Epidermal melanocyte (primary cell): ENCODE measurements around the gene MAPK12.

ENCODE experiments used
- DNase-seq: peaks from one replicate; pipeline ENCODE4 v3.0.0; 2011; ENCODE audit warnings: low spot score; ENCODE audit not compliant: insufficient read length

The MAPK12 gene

DNA sequence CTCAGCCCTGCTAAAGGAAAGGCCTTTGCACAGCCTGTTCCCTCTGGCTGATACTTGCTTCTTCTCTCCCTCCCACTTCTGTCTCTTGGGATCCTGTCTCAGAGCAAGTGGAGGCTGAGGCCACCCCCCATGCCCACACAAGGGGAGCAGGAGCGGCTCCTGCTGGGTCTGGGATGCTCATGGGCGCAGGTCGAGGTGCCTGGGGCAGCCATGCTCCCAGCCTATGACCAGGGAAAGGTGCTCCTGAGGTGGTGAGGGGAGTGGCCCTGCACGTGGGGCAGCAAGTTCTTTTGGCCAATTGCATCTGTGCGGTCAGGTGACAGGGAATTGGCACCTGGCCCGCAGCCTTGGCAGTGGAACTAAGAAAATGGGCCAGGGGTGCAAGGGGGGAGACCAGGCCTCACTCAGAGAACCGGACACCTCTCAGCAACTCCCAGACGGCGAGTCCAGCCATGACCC is 7.2 kb upstream of the MAPK12 start:
- no peak for DNase-seq

GRCh38 chr22:50267591-50268390 is 6.3 kb upstream of the MAPK12 start:
- DNase-seq, result peak; percentile 87

GRCh38 chr22:50266994-50267393 is 5.5 kb upstream of the MAPK12 start:
- DNase-seq, result no peak

- no peak for DNase-seq
Observed at GRCh38 chr22:50264946-50265669, 3.6 kb upstream of the MAPK12 start.

GRCh38 chr22:50264104-50264745 is 2.7 kb upstream of the MAPK12 start:
- no peak for DNase-seq

GRCh38 chr22:50262973-50263617 is 1.6 kb upstream of the MAPK12 start:
- DNase-seq, result no peak

DNA sequence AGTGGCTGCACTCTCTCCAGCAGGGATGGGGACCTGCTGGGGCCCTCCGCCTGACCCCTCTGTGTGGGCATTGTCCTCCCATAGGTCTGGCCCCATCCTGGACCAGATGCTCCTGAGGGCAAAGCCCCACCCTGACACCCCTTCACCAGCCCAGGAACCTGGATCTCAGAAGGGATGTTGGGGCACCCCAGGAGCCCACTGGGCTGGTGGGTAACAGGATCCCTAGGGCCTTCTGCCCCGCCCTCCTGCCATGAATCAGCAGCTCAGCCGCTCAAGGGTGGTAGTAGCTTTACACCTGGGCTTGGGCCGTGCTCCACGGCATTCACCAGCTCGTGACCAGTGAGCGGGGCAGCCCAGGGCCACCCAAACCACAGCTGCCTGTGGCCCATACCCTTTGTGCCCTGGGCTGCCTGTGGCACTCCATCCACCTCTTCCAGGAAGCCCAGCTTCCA is 1.0 kb upstream of the MAPK12 start:
- DNase-seq, result no peak

- DNase-seq, result no peak
Observed at GRCh38 chr22:50260801-50261614, 475 bp downstream of the MAPK12 start.

DNA sequence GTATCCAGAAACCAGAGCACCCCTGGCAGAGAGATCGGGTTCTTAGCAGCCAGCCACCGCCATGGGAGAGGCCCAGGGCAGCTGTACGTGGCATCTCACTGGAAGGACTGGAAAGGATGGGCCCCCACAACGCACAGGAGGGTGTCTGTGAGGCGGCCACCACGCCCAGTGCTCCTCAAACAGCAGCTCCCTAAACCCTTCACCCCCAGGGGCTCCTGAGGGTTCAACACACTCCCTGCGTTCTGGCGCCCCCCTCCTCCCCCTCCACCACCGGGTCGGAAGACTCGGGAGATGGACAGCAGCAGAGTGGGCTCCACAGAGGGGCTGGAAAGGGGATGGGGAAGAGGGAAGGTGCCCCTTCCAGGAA is 1.1 kb downstream of the MAPK12 start:
- DNase-seq, result no peak

GRCh38 chr22:50259302-50259701 is 2.2 kb downstream of the MAPK12 start:
- no peak for DNase-seq

DNA sequence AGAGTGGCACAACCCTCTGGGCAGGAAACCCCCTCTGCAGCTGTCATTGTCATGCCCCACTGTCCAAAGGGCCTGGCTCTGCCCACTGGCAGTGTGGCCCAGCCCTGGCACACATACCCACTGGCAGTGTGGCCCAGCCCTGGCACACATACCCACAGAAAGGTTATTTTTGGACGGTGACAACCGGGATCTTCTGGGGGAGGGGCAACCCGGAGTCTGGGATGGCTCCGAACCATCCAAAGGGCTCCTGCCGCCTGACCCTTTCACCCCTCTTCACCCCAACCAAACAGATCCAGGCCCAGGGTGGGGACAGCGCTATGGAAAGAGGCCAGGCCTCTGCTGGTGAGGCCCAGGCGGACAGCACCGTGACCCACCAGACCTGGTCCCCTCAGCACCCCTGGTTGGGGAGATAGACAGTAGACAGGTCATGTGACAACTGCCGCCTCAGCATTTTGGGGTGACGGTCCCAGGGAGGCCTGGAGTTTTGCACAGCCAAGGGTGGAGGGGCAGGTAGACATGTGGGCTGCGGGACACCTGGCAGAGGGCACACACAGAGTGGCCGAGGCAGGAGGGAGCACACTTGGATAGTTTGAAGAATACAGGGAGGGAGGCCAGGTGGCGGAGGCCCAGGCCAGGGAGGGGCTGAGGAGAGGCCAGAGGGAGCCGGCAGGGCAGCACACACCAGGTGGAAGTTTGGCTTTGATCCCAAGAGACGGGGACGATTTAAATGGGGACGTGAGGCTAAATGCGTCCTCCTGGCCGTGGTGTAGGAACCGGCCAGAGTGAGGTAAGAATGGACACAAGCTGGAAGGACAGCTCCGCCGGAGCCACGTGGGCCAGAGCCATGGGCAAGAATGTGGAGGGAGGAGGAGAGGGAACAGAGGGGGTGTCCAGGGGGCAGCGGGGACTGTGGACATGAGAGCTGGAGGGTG is 2.9 kb downstream of the MAPK12 start:
- no peak for DNase-seq

DNA sequence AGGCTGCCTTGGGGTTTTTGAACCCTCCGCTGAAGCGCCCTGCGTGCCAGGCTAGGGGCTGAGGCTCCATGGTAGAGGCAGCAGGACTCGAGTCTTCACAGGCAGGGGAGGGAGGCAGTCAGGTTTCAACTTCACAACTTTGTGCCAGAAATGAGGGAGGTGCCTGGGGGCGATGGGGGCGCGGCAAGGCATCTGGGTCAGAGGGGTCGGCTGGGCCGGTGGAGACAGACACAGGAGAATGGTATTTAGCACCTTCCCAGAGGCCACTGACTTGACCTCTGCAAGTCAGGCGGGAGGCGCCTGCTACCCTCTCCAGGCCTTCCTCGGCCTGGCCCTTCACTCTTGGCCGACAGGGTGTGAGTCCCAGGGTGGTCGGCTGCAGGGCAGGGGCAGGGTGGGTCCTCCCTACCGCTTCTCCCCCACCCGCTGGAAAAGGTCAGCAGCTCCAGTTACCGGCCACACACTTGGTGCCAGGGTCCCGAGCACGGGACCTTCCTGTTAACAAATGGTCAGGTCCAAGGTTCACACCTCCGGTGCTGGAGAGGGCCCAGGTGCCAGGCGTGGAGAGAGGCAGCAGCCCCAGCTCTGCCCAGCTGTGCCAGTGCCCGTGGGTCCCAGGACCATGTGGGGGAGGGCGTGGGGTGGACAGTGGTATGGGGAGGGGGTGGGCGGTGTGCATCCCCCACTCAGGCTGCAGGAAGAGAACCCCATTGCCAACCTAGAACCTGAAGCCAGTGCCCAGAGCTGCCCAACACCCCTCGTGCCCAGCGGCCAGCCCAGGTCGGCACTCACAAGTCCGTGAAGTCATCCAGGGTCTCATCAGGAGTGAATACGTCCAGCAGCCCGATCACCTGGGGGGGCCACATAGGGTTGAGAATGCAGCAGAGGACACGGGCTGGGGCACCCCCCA is 3.8 kb downstream of the MAPK12 start:
- no peak for DNase-seq

GRCh38 chr22:50257041-50257440 is 4.4 kb downstream of the MAPK12 start:
- DNase-seq, result no peak

DNA sequence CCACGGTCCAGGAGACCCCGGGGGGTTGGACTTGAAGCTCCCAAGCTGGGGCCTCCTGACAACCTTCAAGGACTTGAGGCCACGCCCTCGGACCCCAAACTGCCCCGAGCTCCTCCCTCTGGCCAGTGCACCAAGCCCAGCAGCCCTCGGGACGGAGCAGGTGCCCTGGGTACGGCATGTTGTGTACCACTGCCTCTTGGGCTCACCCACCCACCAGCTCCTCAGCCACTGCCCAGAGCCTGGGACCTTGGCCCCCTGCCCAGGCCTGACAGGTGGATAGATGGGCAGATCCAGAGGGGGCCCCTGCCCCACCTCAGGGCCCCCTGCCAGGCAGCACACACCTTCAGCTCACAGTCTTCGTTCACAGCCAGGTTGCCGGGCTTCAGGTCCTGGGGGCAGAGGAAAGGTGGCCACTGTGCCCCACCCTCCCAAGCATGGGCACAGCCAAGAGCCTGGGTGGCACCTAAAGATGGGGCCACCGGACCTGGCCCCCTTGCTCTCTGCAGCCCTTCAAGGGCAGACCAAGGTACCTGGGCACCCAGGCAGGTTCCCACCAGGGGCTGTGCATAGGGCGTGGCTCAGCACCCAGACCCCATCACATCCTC is 5.1 kb downstream of the MAPK12 start:
- DNase-seq, result no peak

DNA sequence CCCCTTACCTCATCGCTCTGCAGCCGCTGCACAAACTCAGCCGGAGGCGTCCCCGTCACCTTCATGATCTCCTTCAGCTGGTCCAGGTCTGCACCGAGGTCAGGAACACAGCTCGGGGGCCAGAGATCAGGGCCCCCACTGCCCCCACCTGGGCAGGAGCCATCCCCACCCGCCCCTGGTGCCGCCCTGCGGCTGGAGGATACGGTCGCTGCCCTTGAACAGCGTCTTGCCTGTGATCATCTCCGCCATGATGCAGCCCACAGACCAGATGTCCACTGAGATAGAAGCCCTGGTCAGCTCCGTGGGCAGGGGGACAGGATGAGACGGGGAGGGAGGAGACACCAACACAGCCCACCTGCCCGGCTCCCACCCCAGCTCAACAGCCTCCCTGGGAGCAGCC is 5.9 kb downstream of the MAPK12 start:
- no peak for DNase-seq

DNA sequence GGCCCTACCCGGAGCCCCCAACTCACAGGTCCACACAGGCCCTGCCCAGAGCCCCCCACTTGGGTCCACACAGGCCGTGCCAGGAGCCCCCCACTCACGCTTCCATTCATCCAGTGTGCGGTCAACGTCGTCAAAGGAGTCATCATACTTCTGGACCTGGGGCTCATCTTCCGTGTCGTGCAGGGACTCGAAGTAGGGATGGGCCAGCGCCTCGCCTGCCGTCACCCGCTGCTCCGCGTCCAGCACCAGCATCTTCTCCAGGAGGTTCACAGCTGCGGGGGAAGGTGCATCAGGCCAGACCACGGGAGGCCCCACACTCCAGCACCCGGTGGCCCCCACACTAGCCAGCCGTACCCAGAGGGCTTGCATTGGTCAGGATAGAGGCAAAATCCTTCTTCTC is 6.4 kb downstream of the MAPK12 start:
- no peak for DNase-seq

DNA sequence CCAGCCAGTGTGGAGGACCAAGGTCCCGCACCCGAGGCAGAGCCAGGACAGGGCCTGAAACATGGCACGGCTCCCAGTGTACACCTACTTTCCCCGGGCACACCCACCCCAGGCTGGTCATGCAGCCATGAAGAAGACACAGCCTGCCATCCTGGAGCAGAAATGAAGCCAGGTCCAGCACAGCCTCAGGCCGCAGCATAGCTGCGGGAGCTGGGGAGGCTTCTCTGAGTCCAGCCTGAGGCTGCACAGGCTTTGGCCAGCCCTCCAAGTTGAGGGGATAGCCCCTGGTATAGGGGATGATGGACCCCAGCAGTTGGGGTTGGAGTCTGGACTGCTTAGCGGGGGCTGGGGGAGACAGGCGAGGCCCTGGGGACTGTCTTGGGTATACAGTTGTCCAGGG is 7.5 kb downstream of the MAPK12 start:
- DNase-seq, result no peak
